ENCODE results near the gene GRIK4. TPM values are rescaled to one million over a fixed set of nuclear protein-coding genes. Genes with fewer than 3 reads are reported as not detected.

GRIK4 gene
- total RNA-seq, 2 experiments from 2014 or later: not detected

DNA sequence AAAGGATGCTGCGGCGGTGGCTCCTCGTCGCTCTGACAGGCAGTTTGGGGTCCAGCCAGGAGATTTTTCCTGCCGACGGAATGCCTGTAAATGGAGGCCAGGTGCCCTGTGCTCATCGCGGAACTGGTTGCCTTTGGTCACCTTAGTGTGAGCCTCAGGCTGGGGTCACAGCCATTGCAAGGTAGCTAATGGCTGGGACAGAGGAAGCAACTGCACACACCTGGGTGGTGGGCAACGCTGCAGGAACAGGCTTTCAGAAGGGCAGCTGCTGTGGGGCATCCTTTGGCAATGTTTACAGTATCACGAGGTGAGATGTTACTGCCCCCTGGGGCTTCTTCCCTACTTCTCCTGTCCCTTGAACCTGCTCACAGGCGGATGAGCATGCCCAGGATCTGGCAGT, 205.5 kb downstream of the GRIK4 start:
- CTCF ChIA-PET: no interaction called here
- no peak for ATAC-seq
- intact Hi-C loops (cut with micrococcal nuclease): no loop called here

DNA sequence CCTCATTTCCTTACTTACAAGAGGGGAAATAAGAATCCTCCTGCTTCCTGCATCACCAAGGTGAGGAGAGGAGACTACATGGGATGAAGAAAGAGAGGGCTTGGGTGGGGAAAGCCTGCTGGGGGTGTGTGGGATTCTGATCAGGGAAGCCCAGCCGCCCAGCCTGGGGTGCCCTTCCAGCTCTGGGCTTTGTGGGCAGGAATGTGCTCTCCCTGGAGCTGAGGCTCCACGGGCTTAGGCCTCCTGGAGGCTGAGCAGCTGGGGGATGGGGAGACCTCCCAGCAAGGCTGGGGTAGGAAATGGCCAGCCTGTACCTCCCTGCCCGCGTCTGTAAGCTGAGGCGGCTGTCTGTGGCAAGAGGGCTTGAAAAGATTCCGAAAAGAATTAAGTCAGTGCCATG, 206.1 kb downstream of the GRIK4 start:
- intact Hi-C loops (cut with micrococcal nuclease): no loop called here
- Mint-ChIP-seq H3K9me3 (no peaks in the 10 kb centered on the region), H3K4me3 (no peak overlapping the region), H3K4me1 (ENCODE audit: low read depth) (no peaks in the 10 kb centered on the region), H3K36me3 (ENCODE audit: low read depth) (no peaks in the 10 kb centered on the region), H3K27ac (no peak overlapping the region), H3K27me3 (peaks cover 17% of the 10 kb centered on the region)
- CTCF ChIA-PET: no interaction called here
- POLR2A ChIA-PET: no interaction called here
- ATAC-seq (no peak), DNase-seq (no peak)
- TF ChIP-seq, protein P1, sequence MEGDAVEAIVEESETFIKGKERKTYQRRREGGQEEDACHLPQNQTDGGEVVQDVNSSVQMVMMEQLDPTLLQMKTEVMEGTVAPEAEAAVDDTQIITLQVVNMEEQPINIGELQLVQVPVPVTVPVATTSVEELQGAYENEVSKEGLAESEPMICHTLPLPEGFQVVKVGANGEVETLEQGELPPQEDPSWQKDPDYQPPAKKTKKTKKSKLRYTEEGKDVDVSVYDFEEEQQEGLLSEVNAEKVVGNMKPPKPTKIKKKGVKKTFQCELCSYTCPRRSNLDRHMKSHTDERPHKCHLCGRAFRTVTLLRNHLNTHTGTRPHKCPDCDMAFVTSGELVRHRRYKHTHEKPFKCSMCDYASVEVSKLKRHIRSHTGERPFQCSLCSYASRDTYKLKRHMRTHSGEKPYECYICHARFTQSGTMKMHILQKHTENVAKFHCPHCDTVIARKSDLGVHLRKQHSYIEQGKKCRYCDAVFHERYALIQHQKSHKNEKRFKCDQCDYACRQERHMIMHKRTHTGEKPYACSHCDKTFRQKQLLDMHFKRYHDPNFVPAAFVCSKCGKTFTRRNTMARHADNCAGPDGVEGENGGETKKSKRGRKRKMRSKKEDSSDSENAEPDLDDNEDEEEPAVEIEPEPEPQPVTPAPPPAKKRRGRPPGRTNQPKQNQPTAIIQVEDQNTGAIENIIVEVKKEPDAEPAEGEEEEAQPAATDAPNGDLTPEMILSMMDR (IDR thresholded peaks at IDR 0.05): no peak

More for the DNA sequence above, 205.5 kb downstream of the GRIK4 start:
- Mint-ChIP-seq H3K4me3 (no peak overlapping the region), H3K36me3 (ENCODE audit: low read depth) (no peaks in the 10 kb centered on the region), H3K9me3 (no peaks in the 10 kb centered on the region), H3K27ac (no peak overlapping the region), H3K4me1 (ENCODE audit: low read depth) (no peaks in the 10 kb centered on the region), H3K27me3 (peaks cover 17% of the 10 kb centered on the region)
- TF ChIP-seq, protein P1 (IDR thresholded peaks at IDR 0.05): no peak
- POLR2A ChIA-PET: no interaction called here
- DNase-seq: no peak

DNA sequence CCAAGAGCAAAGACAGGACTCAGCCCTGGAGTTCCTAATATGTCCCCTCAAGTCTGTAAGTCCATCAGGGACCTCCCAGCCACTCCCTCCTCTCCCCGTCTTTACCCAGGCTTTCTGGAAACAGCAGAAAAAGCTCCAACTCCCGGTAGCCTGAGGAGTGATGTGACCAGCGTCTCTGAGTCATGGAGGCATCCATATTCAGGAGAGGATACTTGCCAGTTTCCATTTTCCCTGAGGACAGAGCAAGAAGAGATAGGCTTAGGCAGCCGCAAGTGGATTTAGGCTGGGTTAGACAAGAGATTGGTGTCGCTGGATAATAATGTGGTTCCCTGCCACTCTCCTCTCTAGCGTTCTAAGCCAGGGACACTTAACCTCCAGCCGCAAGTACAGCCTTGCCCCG, 206.6 kb downstream of the GRIK4 start:
- intact Hi-C loops (cut with micrococcal nuclease): no loop called here
- Mint-ChIP-seq H3K4me1 (ENCODE audit: low read depth) (no peaks in the 10 kb centered on the region), H3K27ac (no peak overlapping the region), H3K36me3 (ENCODE audit: low read depth) (no peaks in the 10 kb centered on the region), H3K9me3 (no peaks in the 10 kb centered on the region), H3K4me3 (no peak overlapping the region), H3K27me3 (peaks cover 17% of the 10 kb centered on the region)
- TF ChIP-seq, protein P1 (IDR thresholded peaks at IDR 0.05): no peak
- CTCF ChIA-PET: no interaction called here
- ATAC-seq (no peak), DNase-seq (no peak)
- POLR2A ChIA-PET: no interaction called here

DNA sequence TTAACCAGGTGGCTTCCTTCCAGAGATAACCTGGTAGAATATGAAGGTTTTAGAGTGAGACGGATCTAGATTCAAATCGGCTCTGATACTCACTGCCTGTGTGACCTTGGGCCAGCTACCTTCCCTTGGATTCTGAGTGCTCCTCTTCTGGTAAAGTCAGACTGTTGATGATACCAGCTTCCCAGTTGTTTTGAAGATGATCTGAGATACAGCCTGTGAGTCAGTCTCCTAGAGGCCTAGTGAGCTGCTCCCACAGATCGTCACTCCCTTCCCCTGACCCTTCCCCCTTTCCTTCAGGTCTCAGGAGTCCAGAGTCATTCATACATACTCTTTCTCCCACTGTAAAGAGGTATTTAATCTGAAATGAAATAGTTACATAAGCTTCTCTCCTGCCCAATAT, 207.8 kb downstream of the GRIK4 start:
- no peaks in the 10 kb centered on the region for H3K9me3 Mint-ChIP-seq
- TF ChIP-seq, protein P1 (IDR thresholded peaks at IDR 0.05): no peak
- H3K27me3 Mint-ChIP-seq: peaks cover 19% of the 10 kb centered on the region
- no peak overlapping the region for H3K4me3 Mint-ChIP-seq
- ChIA-PET CTCF (interaction anchor here (1.3 kb wide), 1 partner anchor 10 kb away, joined by 3 read pairs; no protein-coding TSS in a partner anchor), POLR2A (no interaction called here)
- H3K4me1 Mint-ChIP-seq (ENCODE audit: low read depth): no peaks in the 10 kb centered on the region
- no peak for ATAC-seq
- DNase-seq: no peak
- H3K36me3 Mint-ChIP-seq (ENCODE audit: low read depth): no peaks in the 10 kb centered on the region
- no peak overlapping the region for H3K27ac Mint-ChIP-seq
- intact Hi-C loops (cut with micrococcal nuclease): no loop called here

DNA sequence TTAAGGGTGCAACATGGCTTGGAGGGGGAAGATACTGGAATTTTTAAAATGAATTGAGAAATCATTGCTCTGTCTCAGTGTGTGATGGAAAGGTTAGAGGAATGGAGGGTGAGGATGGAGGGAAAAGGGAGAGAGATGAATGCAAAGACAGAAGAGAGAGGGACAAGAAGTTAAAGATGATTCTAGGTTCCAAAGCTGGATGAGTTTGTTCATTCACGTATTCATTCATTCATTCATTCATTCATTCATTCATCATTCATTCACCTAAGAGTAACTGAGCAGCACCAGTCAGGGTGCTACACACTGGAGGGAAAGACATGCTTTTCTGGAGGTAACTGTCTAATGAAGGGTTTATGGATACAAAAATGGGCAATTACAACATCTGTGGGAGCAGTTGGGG, 209.2 kb downstream of the GRIK4 start:
- no peaks in the 10 kb centered on the region for H3K36me3 Mint-ChIP-seq (ENCODE audit: low read depth)

More for the DNA sequence above, 209.2 kb downstream of the GRIK4 start:
- ChIA-PET CTCF (interaction anchor here (1.6 kb wide), 1 partner anchor 36 kb away, joined by 6 read pairs; no protein-coding TSS in a partner anchor), POLR2A (no interaction called here)
- no peaks in the 10 kb centered on the region for H3K4me1 Mint-ChIP-seq (ENCODE audit: low read depth)
- DNase-seq (no peak), ATAC-seq (no peak)
- no peak overlapping the region for H3K4me3 Mint-ChIP-seq
- H3K27ac Mint-ChIP-seq: no peak overlapping the region
- peaks cover 17% of the 10 kb centered on the region for H3K27me3 Mint-ChIP-seq
- intact Hi-C loops (cut with micrococcal nuclease): no loop called here
- peaks cover 3% of the 10 kb centered on the region for H3K9me3 Mint-ChIP-seq
- TF ChIP-seq, protein P1 (IDR thresholded peaks at IDR 0.05): no peak
